Measurements from ENCODE around the gene EFEMP1. TPM values are rescaled to one million over a fixed set of nuclear protein-coding genes. Genes with fewer than 3 reads are reported as not detected.

The EFEMP1 gene
- total and polyA plus RNA-seq, 8 donors = 101 to 346 (median 151) TPM

DNA sequence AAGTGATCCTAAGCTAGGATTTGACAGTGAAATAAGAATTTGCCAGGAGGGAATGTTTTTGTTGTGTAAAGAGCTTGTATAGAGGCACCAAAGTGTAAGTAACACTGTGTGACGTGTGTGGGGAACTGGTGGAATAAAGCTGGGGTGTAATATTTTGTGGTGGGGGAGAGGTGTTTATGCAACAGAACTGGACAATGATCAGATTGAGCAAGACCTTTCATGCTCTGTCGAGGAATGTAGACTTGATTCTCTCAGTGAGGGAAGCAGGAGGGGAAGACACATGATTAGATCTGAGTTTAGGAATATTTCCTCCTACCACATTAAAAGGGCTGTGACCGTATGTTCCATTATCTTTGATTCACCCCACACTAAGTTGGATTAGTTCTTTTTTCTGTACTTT is 43.6 kb downstream of the EFEMP1 start:
- peak overlapping the region in 1 of 2 donors; percentile 29 for H3K27ac ChIP-seq
- intact Hi-C loops (cut with DNase I) = no loop called here
- peak; percentile 58 for ATAC-seq

DNA sequence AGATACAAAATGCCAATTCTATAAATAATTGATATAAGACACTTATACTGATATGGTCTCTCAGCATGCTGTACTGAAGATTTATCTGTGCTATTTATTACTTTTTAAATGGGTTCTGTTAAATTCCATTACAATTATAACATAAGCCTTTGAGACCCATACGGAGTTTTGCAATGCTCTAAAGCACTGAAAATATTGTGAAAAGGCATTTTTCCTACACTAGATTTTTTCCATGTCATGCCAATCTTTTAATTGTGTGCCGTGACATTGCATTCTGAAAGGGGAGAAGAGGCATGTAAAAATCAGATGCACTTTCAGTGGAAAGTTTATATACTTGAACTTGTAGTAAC is 46.5 kb downstream of the EFEMP1 start:
- TF ChIP-seq, protein P1, sequence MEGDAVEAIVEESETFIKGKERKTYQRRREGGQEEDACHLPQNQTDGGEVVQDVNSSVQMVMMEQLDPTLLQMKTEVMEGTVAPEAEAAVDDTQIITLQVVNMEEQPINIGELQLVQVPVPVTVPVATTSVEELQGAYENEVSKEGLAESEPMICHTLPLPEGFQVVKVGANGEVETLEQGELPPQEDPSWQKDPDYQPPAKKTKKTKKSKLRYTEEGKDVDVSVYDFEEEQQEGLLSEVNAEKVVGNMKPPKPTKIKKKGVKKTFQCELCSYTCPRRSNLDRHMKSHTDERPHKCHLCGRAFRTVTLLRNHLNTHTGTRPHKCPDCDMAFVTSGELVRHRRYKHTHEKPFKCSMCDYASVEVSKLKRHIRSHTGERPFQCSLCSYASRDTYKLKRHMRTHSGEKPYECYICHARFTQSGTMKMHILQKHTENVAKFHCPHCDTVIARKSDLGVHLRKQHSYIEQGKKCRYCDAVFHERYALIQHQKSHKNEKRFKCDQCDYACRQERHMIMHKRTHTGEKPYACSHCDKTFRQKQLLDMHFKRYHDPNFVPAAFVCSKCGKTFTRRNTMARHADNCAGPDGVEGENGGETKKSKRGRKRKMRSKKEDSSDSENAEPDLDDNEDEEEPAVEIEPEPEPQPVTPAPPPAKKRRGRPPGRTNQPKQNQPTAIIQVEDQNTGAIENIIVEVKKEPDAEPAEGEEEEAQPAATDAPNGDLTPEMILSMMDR (IDR thresholded peaks at IDR 0.05) = no peak

More for the DNA sequence above, 43.6 kb downstream of the EFEMP1 start:
- H3K4me1 ChIP-seq = peaks cover 0 to 12% of the 10 kb centered on the region in 2 donors
- no peaks in the 10 kb centered on the region for H3K9me3 ChIP-seq
- peaks cover 0 to 9% of the 10 kb centered on the region in 2 donors for H3K36me3 ChIP-seq
- no peak for DNase-seq
- H3K27me3 ChIP-seq = no peaks in the 10 kb centered on the region
- TF ChIP-seq, protein P1 (IDR thresholded peaks at IDR 0.05) = no peak
- no peak overlapping the region for H3K4me3 ChIP-seq

DNA sequence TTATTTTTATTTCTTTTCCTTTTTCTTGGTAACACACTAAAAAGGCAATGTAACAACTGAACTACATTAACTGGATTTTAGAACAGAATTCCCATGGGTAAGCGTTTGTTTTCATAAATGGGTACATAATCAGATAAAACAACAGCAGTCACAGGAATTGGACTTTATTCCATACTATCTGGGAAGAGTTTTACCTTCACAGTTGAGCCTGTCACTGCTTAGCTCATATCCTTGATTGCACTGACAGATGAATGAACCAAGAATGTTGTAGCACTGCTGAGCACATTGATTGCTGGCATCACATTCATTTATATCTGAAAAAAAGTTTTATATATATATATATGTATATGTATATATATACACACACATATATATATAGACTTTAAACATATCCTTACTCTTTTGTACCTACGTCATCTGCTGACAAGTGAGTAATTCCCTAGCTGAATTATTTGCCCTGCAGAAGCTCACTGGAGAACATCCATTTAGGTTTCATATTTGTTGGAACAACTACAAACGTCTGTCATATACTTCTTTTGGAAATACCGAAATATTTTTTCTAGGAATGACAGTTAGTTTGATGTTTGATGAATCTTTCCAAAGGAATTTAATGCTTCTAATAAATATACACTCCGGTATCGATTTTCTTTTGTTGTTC is 47.0 kb downstream of the EFEMP1 start:
- peaks cover 0 to 9% of the 10 kb centered on the region in 2 donors for H3K36me3 ChIP-seq
- intact Hi-C loops (cut with DNase I) = no loop called here
- ATAC-seq = no peak
- DNase-seq = no peak
- no peaks in the 10 kb centered on the region for H3K9me3 ChIP-seq
- no peaks in the 10 kb centered on the region for H3K27me3 ChIP-seq
- no peaks in the 10 kb centered on the region for H3K4me1 ChIP-seq
- no peak overlapping the region for H3K4me3 ChIP-seq
- H3K27ac ChIP-seq = no peak overlapping the region
- TF ChIP-seq, protein P1 (IDR thresholded peaks at IDR 0.05) = no peak

More for the DNA sequence above, 46.5 kb downstream of the EFEMP1 start:
- ATAC-seq (no peak), DNase-seq (no peak)
- no peak overlapping the region for H3K27ac ChIP-seq
- H3K4me1 ChIP-seq = no peaks in the 10 kb centered on the region
- H3K9me3 ChIP-seq = no peaks in the 10 kb centered on the region
- H3K4me3 ChIP-seq = no peak overlapping the region
- intact Hi-C loops (cut with DNase I) = no loop called here
- peaks cover 0 to 9% of the 10 kb centered on the region in 2 donors for H3K36me3 ChIP-seq
- H3K27me3 ChIP-seq = no peaks in the 10 kb centered on the region

DNA sequence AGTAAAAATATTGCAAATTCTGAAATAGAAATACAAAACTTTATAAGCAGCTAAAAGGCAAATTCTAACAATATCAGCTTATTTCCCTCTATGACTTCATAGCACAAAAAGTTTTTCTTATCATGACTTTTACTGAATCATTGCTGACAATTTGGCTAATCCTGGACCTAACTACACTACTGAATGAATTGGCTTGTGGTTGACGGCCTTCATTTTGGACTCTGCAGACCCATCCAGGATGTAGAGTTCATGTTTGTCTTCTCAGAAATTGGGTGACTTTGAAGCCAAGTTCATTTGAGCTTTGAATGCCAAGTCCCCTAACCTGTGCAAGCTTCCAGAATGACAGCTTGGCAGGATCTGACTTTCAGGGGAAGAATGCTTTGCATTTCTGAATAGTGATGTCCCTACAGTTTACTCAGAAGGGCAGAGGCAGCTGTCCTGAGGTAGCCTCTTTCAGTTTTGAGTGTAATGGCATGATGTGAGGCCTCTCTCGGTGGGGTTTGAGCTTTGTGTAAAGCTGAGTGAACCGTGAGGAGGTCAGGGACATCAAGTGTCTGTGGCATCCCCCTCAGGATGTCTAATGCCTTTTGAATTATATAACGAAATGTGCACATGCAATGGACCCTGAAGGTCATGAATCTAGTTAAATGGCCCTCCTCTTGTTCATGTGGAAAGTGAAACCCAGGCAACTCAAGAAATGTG is 48.0 kb downstream of the EFEMP1 start:
- no peaks in the 10 kb centered on the region for H3K27me3 ChIP-seq
- no peaks in the 10 kb centered on the region for H3K4me1 ChIP-seq
- intact Hi-C loops (cut with DNase I) = no loop called here
- no peaks in the 10 kb centered on the region for H3K9me3 ChIP-seq
- ATAC-seq (no peak), DNase-seq (no peak)
- H3K27ac ChIP-seq = no peak overlapping the region
- TF ChIP-seq, protein P1 (IDR thresholded peaks at IDR 0.05) = no peak
- H3K36me3 ChIP-seq = peaks cover 0 to 7% of the 10 kb centered on the region in 2 donors
- H3K4me3 ChIP-seq = no peak overlapping the region

DNA sequence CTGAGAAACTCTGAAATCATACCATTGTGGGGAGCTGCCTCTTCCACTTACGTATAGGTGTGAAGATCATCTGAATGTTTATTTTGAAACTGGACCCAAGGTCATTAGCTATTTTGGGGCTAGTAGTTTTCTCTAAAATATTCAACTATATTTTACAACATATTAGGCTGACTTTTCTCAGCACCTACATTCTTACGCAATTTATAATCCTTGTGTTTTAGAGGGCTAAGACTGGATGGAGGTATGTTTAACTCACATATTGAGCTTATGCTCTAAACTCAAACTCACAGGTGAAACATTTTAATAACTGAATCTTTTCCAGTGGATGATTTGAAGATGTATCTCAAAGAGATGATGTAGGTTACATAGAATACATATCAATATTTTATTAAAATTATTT is 49.2 kb downstream of the EFEMP1 start:
- no peak overlapping the region for H3K27ac ChIP-seq
- no peaks in the 10 kb centered on the region for H3K9me3 ChIP-seq
- intact Hi-C loops (cut with DNase I) = no loop called here
- TF ChIP-seq, protein P1 (IDR thresholded peaks at IDR 0.05) = no peak
- H3K36me3 ChIP-seq = peaks cover 0 to 3% of the 10 kb centered on the region in 2 donors
- ATAC-seq = no peak
- DNase-seq = no peak
- no peaks in the 10 kb centered on the region for H3K27me3 ChIP-seq
- no peak overlapping the region for H3K4me3 ChIP-seq
- no peaks in the 10 kb centered on the region for H3K4me1 ChIP-seq

Data from left lung (tissue), 10 donors.